Kidney (tissue), 14 donors: ENCODE results near the gene KRT79. TPM values are rescaled to one million over a fixed set of nuclear protein-coding genes. Genes with fewer than 3 reads are reported as not detected.

Experiments used
- DNase-seq, 5 donors: peaks; one replicate each; pipeline ENCODE4 v3.0.0-alpha.2; 2013 to 2020
- FAIRE-seq: peaks from 2 replicates; lab custom pipeline; 2012; peaks lifted over from hg19 to GRCh38; lab: Jason Lieb, UNC
- H3K27ac ChIP-seq, 2 donors: one replicate each; pipeline ENCODE4 v1.7.0; 2013; ENCODE audit warnings: low read depth in 2 of 2, low read length in 2 of 2, inconsistent platforms in 1 of 2
- H3K27me3 ChIP-seq: one replicate; pipeline ENCODE4 v1.7.1; 2013; ENCODE audit warnings: low read length, inconsistent platforms; ENCODE audit not compliant: control insufficient read depth, insufficient read depth
- H3K36me3 ChIP-seq, 3 donors: one replicate each; pipeline versions ENCODE4 v1.7.0 to v1.7.1; 2013; ENCODE audit warnings: low read length in 3 of 3, control low read depth in 1 of 3, inconsistent platforms in 1 of 3; ENCODE audit not compliant: insufficient read depth in 3 of 3, control insufficient read depth in 2 of 3
- H3K4me1 ChIP-seq, 3 donors: one replicate each; pipeline versions ENCODE4 v1.7.0 to v1.7.1; 2013; ENCODE audit warnings: low read length in 3 of 3, inconsistent platforms in 1 of 3, low read depth in 1 of 3; ENCODE audit not compliant: control insufficient read depth in 2 of 3, insufficient read depth in 2 of 3
- H3K4me3 ChIP-seq, 3 donors: one replicate each; pipeline versions ENCODE4 v1.7.0 to v1.8.1; 2013; ENCODE audit warnings: low read length in 3 of 3, control low read depth in 1 of 3, inconsistent platforms in 1 of 3
- H3K9ac ChIP-seq, 3 donors: one replicate each; pipeline versions ENCODE4 v1.7.0 to v1.7.1; 2013; ENCODE audit warnings: low read length in 3 of 3, control low read depth in 1 of 3, inconsistent platforms in 1 of 3
- H3K9me3 ChIP-seq, 3 donors: one replicate each; pipeline versions ENCODE4 v1.7.0 to v1.7.1; 2013; ENCODE audit warnings: low read length in 3 of 3, control low read depth in 1 of 3, inconsistent platforms in 1 of 3; ENCODE audit not compliant: control insufficient read depth in 2 of 3, insufficient read depth in 1 of 3
- CTCF ChIP-seq: IDR thresholded peaks from 3 replicates; pipeline ENCODE4 v1.5.1; 2012; ENCODE audit warnings: mild to moderate bottlenecking, moderate library complexity, borderline replicate concordance; ENCODE audit not compliant: insufficient read depth; ENCODE audit errors: extremely low read depth
- intact Hi-C: fragments of 100-400 bp; cut with DNase I; formaldehyde crosslinking; loops from one replicate; pipeline ENCODE4 v1.11.1; 2022
- polyA plus RNA-seq: library from polyadenylated mRNA; stranded (reverse); fragments of 350-450 nt; fragmentation: Illumina TruSeq; extraction: RNeasy Lipid Tissue Mini Kit (QIAGEN cat#74804); gene quantifications from one replicate; pipeline ENCODE4 v1.2.3, GENCODE V29; 2014; ENCODE audit warnings: low read depth, low replicate concordance; ENCODE audit not compliant: insufficient read depth
- total RNA-seq: library from RNA; stranded (reverse); fragmentation: NEBNext Ultra II Directional; extraction: Animal tissue kit (Norgen Biotek cat#: 25700); gene quantifications from one replicate; pipeline ENCODE4 v1.2.1, GENCODE V29; 2021
- donor health status: control.
- donor health status: control.
- donor health status: control.
- donor health status: control.
- donor health status: control.
- donor health status: DM: yes; HTN: yes; CAD: no.
- donor health status: Normal renal cell carcinoma (clear cell type).

The KRT79 gene
- total and polyA plus RNA-seq, 2 donors from 2014 or later: not detected

- no peak for DNase-seq
Observed at GRCh38 chr12:52813203-52813819, 20.8 kb downstream of the KRT79 start.

GRCh38 chr12:52812749-52813148 lies 21.4 kb downstream of the KRT79 start:
- H3K4me3 ChIP-seq: no peak overlapping the region

More at GRCh38 chr12:52813203-52813819, 20.8 kb downstream of the KRT79 start:
- no peak overlapping the region for H3K4me3 ChIP-seq
- no peaks in the 10 kb centered on the region for H3K36me3 ChIP-seq
- no peak overlapping the region for H3K27ac ChIP-seq
- intact Hi-C loops: no loop called here
- TF ChIP-seq CTCF: no peak
- no peaks in the 10 kb centered on the region for H3K27me3 ChIP-seq
- H3K9me3 ChIP-seq: no peaks in the 10 kb centered on the region
- no peak overlapping the region for H3K9ac ChIP-seq
- no peaks in the 10 kb centered on the region for H3K4me1 ChIP-seq
- no peak for FAIRE-seq

DNA sequence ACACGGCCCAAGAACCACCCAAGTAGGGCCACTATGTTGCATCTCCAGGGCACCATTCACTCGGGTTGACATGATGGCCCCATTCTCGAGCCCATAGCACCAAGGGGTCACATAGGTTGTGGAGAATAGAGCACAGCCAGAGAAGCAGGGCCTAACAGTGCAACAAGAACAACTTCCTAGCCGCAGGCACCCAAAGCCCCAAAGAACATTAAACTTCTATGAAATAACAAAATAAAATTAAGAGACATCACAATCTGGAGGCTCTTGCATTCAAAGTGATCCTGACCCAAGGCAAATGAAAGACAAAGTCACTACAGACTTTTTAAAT lies 22.1 kb downstream of the KRT79 start:
- TF ChIP-seq CTCF: no peak
- H3K4me1 ChIP-seq: no peaks in the 10 kb centered on the region
- DNase-seq (no peak), FAIRE-seq (no peak)
- no peak overlapping the region for H3K9ac ChIP-seq
- H3K27ac ChIP-seq: no peak overlapping the region
- no peaks in the 10 kb centered on the region for H3K27me3 ChIP-seq
- intact Hi-C loops: no loop called here
- H3K9me3 ChIP-seq: no peaks in the 10 kb centered on the region
- H3K4me3 ChIP-seq: no peak overlapping the region
- no peaks in the 10 kb centered on the region for H3K36me3 ChIP-seq

More at GRCh38 chr12:52812749-52813148, 21.4 kb downstream of the KRT79 start:
- H3K27ac ChIP-seq: no peak overlapping the region
- no peak overlapping the region for H3K9ac ChIP-seq
- no peaks in the 10 kb centered on the region for H3K36me3 ChIP-seq
- intact Hi-C loops: no loop called here
- DNase-seq (peak in 3 of 5 donors; percentile 19 to 54 (median 39)), FAIRE-seq (no peak)
- TF ChIP-seq CTCF: no peak
- H3K27me3 ChIP-seq: no peaks in the 10 kb centered on the region
- H3K4me1 ChIP-seq: no peaks in the 10 kb centered on the region
- H3K9me3 ChIP-seq: no peaks in the 10 kb centered on the region
